NCI-H2227 (cell line): Measurements from ENCODE around the gene SAA1.
"Not testable (repeated sequence)": the region's sequence is repeated elsewhere in the genome, so short reads cannot be mapped to it uniquely, and the experiment has no call there.

ENCODE experiments used
- DNase-seq: peaks from one replicate; lab custom pipeline; 2025; ENCODE audit not compliant: unreplicated experiment; lab: John Stamatoyannopoulos, UW

Gene SAA1

DNA sequence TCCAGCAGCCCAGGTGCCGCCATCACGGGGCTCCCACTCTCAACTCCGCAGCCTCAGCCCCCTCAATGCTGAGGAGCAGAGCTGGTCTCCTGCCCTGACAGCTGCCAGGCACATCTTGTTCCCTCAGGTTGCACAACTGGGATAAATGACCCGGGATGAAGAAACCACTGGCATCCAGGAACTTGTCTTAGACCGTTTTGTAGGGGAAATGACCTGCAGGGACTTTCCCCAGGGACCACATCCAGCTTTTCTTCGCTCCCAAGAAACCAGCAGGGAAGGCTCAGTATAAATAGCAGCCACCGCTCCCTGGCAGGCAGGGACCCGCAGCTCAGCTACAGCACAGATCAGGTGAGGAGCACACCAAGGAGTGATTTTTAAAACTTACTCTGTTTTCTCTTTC, at the start of gene SAA1:
SAA1 (plus strand) TSS at position 316 of the 400 bp plus-strand sequence. CDS start 624 bp downstream, outside the sequence.
- DNase-seq: no peak

DNA sequence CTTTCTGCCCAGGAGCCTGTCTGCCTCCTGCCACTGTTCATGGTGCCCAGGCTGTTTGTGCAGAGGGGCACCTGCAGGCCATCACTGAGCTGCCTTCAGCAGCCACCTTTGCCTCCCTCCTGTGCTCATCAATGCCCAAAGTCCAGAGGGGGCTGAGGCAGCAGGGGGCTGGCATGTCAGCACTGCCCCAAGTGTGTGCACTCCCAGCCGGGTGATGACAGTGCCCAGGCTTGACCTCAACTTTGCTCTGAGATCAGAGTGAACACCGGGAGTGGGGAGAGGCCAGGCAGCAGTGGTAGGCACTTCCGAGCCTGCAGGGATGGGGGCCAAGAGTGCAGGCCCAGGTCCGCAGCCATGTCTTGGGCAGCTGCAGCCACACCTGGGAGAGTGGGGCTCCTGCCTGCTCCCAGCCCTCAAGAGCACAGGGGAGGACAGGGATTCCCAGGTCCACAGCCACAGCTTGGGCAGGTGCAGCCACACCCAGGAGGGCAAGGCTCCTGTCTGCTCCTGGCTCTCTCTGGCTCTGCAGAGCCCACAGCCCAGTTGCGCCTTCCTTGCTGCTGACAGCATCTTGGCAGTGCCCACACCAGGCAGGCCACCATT, 44.7 kb upstream of the SAA1 start:
- DNase-seq: no peak

DNA sequence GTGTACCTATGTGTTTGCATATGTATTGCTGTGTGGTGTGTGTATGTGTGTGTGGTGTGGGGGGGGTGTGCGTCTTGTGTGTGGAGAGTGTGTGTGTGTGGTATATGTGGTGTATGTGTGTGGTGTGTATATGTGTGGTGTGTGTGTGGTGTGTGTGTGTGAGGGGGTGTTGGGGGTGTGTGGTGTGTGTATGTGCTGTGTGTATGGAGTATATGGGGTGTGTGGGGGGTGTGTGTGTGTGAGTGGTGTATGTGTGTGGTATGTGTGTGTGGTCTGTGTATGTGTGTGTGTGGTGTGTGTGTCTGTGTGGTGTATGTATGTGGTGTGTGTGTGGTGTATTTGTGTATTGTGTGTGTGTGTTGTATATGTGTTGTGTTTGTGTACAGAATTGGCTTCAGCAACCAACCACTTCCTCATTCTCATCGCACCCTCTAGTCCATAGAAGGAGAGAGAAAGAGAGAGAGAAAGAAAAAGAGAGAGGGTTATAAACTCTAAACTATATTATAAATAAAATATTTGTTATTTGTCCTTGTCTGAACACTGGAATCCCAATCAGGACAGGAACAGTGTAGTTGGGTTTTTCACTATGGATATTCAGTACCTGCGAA, 43.1 kb upstream of the SAA1 start:
- no peak for DNase-seq

DNA sequence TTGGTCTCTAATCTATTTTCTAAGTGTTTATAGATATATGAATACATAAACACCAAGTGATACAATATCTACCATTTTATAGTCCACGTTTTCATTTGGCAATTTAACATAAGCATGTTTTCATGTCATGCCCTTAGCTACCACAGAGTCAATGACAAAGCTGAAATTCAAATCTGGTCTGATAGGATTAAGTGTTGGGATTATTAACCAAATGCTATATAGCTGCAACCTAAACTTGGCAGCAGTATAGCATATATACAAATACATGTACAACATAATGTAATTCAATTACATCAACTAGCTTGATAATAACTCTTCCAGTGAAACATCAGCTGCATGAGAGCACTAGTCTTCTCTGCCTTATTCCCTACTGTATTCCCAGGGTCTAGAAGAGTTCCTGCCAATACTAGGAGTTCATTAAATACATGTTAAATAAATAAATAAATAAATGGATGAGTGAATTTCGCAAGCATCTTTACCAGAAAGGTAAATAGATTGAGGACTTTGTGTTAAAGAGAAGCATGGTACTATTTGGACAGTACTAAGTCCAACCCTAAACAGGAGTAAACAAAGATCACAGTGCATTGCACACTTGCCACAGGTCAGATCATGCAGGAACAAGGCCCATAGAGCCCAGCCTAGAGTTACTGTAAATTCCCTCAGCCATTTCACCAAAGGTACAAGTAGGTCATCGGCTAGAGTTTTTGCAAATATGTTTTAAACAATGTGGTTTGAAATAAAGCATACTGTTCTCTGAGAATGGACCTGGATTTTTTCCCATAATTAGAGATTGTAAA, 42.3 kb upstream of the SAA1 start:
- no peak for DNase-seq

DNA sequence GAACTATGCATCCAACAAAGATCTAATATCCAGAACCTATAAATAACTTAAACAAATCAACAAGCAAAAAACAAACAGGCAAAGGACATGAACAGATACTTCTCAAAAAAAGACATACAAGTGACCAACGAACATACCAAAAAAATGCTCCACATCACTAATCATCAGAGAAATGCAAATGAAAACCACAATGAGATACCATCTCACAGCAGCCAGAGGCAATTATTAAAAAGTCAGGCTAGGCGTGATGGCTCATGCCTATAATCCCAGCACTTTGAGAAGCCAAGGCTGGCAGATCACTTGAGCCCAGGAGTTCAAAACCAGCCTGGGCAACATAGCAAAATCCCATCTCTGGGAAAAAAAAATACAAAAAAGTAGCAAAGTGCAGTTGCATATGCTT, 40.2 kb upstream of the SAA1 start:
- no peak for DNase-seq

DNA sequence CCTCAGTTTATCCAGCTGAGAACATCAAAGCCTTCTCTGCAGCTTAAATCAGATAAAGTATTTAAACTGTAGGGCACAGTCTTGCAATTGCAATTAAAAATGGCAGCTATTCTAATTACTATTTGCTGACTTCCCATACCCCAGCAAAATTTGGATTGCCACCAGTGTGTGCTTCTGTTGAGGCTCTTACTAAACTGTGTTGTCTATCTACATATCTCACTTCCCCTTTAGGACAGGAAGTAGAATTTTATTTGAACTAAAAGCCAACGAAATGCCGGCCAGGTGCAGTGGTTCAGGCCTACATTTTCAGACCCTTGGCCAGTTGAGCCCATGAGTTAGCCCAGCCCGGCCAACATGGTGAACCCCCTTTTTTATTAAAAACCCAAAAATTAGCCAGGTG, 36.6 kb upstream of the SAA1 start:
- no peak for DNase-seq

DNA sequence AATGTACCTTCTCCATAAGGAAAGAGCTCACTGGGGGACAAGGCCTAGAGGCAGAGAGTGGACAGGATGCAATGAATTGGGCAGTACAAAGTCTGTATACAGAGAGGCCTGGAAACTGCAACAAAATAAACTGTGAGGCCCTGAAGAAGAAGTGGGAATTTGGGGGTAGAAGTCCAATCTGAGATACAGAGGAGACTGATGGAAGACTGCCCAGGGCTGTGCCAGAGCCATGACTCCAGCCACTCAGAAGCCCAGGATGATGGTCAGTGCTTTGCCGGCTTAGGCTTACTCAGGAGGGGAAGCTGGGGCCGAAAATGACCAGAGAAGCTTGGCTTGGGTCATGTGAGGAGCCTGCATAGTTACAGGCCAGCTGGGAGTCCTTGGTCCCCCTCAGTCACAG, 35.2 kb upstream of the SAA1 start:
- no peak for DNase-seq

DNA sequence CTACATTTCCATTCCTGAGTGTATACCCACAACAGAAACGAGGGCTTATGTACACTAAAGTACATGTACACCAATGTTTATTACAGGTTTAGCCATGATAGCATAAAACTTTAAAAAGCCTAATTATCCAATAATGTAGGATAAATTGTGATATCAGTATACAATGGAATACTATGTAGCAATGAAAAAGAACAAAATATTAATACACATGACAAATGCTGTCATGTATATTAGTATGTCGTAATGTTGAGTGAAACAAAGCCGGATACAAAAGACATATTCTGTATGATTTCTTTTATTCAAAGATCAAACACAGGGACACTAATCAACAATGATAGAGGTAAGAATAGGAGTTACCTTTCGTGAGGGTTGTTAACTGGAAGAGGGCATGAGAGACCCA, 32.2 kb upstream of the SAA1 start:
- no peak for DNase-seq

DNA sequence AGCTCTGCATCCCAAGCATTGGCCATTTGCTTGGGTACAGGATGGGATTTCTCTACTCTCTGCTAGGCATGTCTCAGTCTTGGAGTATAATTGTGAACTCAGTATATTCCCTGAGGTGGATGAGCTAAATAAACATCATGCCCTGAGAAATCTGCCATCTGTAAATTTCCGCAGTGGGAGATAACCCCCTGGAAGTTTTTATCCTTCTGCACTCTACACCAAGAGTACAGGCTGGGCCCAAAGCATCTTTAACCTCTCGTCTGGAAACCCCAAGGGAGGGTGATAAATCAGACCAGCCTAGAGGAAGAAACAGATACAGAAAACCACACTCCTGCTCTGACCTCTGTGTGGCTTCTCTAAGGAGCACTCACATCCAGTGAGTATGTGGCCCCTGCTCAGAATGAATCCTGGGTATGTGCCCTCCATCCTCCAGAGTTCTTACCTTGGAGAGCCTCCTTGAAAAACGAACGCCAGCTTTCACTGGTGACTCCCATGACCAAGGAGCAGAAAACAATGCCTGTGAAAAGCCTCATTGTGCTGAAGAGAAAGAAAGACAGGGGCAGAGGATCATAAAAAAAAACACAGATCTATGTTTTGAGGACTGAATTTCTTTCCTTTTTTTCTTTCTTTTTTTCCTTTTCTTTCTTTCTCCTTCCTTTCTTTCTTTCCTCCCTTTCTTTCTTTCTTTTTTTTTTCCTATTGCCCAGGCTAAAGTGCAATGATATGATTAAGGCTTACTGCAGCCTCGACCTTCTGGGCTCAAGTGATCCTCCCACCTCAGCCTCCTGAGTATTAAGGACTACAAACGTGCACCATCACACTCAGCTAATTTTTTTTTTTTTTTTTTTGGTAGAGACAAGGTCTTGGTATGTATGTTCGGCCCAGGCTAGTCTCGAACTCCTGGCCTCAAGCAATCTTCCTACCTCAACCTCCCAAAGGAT, 30.4 kb upstream of the SAA1 start:
- no peak for DNase-seq

DNA sequence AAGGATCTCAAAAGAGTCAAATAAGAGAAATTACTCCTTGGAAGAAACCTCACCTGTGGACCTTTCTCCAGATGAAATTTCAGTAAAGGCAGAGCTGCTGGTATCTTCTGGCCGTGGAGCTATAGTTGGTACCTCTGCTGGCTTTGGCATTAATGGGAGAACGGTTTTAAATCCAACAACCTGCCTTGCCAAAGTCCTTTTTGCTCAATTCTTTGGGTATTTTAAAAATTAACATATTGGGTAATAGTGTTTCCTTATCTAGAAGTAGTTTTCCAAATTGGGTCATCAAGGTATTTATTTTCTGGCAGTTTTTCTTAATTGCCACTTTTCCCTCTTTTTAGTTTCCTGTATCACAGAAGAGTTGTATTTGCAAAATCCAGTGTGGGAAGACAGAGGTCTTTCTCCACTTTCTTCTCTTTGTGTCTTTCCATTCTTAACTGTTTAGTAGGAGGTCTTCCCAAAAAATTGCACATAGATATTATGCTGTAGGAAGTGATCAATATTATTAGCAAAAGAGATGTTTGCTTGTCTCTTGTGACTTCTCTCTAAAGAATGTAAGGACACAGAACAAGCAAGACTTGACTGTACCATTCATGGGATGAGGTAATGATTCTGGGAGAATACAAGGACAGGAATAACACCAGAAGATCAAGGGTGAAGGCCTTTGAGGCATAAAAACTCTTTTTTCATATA, 29.3 kb upstream of the SAA1 start, which contains the start of gene SAA4:
SAA4 (minus strand) TSS at position 139 of the 693 bp plus-strand sequence. CDS start 876 bp downstream, outside the sequence.
- DNase-seq: no peak

DNA sequence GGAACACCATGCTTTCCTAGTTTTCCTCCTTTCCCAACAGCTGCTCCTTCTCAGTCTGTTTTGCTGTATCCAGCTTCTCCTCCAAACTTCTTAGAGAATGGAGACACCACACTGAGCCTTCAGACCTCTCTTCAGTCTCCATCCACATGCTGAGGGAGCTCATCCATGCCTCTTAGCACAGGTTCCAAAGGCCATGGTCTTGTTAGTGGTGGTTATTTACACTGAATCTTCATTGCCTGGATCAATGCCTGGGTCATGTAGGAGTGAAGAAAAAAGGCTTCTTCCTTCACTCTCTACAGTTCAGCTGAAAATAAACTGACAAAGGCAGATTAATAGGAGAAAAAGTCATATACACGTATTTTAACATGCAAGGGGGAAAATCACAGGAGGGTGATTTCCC, 26.4 kb upstream of the SAA1 start:
- DNase-seq: no peak

DNA sequence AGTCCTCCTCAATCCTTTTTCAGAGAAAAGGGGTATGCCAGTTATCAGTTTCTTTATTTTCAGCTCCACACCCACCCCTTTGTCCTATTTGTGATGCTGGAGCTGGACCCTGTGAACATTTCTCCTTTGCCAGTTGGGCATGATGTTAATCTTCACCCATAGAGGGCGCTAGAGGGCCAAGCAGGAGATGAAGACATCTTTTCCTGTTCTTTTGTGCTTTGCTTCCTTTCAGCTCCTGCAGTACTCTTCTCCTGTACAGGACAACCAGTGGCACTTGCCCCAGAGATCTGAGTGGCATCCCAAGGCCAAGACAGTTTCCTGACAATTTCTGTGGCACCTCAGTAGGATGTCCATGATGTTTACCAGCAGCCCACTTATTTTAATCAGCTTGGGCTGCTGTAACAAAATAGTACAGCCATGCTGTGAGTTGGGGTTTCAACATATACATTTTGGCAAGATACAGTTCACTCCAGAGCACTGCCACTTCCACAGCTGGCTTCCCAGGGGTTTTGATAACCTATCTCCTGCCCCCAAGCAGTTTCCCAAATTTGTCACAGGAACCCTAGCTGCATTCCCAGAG, 22.2 kb upstream of the SAA1 start:
- peak; percentile 54 for DNase-seq

DNA sequence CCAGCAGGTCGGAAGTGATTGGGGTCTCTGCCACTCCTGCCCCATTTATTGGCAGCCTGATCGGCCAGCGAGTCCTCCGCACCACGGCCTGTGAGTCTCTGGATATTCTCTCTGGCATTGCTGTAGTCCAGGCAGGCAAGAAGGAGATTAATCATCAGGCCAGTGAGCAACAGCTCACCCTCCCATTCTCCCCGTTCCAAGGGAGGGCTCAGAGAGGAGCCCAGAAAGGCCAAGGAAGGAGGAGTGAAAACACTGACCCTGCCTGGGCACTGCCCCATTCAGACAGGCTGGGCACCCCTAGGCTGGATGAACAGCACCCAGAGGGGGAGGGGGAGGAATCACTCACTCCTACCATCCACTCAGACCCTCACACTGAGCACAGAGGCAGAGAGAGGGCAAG, 20.7 kb upstream of the SAA1 start:
- no peak for DNase-seq

DNA sequence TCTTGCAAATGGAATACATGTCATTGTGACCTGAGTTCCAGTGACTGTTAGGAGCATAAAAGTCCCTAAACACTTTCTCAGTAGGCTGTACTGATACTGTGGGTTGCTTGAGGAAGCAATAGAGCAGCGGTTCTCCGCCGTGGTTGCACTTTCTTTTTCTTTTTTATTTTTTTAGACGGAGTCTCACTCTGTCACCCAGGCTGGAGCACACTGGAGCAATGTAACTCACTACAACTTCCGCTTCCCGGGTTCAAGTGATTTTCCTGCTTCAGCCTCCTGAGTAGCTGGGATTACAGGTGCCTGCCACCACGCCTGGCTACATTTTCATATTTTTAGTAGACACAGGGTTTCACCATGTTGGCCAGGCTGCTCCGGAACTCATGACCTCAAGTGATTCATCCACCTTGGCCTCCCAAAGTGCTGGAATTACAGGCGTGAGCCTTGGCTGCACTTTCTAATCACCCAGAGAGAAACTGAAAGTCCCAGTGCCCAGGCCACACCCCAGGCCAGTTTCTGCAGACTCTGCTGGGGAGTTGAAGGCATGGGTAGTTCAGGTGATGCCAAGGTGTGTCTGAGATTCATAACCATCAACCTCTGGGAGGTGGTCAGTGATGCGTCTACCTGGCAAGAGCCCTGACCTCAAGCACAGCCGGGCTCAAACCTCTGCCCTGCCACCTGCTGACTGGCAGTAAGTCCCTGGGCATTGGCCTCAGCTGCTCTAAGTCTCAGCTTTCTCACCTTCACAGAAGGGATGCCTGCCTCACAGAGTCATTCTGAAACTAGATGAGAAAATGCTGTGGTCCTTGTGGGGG, 19.5 kb upstream of the SAA1 start:
- DNase-seq: not testable (repeated sequence)

DNA sequence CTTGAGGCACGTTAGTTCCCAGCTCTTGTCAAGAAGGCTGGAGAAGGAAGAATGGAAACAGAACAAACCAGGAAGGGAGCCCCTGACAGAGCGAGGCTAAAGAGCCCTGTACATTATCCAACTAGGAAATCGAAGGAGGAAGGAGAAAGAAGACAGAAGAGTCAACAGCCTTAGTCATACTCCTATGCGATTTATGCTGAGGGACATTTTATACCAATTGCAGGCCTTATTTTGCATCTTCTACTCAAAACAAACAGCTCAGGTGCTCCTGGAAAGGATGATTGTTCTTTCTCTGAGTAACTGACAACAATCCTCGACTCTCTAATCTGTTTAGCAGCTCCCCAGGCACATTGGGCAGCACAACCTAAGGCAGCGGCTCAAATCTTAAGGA, 18.9 kb upstream of the SAA1 start:
- DNase-seq: not testable (repeated sequence)

DNA sequence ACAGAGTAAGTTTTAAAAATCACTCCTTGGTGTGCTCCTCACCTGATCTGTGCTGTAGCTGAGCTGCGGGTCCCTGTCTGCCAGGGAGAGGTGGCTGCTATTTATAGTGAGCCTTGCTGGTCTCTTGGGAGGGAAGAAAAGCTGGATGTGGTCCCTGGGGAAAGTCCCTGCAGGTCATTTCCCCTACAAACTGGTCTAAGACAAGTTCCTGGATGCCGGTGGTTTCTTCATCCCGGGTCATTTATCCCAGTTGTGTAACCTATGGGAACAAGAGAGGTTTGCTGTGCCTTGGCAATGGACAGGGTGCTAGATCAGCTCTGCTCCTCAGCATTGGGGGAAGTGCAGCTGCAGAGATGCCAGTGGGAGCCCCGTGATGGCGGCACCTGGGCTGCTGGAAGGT, 17.5 kb upstream of the SAA1 start, which contains the start of gene SAA2:
SAA2 (minus strand) TSS at position 108 of the 400 bp plus-strand sequence. CDS start 657 bp downstream, outside the sequence.
- DNase-seq: no peak

DNA sequence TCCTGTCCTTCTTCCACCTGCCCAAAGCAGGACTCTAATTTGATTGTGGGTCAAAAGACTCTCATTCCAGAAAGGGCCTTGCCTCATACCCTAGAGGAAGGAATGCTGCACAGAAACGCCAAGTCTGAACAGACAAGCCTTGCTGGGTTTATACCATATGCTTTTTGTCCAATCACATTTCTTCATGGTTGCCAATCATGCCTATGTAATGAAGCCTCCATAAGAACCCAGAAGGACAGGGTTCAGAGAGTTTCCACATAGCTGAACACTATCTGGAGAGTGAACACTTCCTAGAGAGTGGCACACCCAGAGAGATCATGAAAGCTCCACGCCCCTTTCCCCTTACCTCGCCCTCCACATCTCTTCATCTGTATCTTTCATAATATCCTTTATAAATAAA, 12.8 kb upstream of the SAA1 start:
- no peak for DNase-seq

DNA sequence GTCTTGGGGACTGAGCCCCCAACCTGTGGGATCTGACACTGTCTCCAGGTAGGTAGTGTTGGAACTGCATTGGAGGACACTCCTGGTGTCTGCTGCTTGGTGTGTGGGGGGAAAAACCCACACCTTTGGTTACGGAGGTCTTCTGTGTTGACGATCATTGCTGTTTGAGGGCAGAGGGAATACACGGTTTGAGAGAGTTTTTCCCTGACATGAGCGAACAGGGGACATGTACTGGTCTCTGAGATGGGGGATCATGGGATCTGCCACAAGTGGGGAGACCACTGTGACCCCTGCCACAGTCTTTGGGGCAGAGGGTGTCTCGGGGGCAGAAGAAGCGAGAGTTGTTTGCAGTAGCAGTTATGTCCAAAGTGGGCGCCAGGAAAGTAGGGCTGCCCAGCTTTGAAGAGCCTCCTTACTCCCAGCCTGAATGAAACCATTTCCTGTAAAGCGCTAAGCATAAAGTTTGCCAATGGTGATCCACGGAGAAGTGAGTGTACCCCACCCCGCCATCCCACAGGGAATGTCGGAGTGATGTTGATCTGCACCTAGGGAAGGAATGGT, 12.2 kb upstream of the SAA1 start:
- DNase-seq: no peak
